SK-N-SH treated with all-trans-retinoic acid at 6 μM for 48 hours (cell line): ENCODE measurements around the gene P4HTM.

Experiments
- ARNTL ChIP-seq: fragments of 450-650 bp; formaldehyde crosslinking; IDR thresholded peaks from 2 replicates; pipeline ENCODE4 v1.5.0; 2020; ENCODE audit warnings: low read depth, mild to moderate bottlenecking, moderate library complexity, borderline replicate concordance
- BACH2 ChIP-seq: fragments of 250-450 bp; sonication (Bioruptor Pico); IDR thresholded peaks from 2 replicates; pipeline ENCODE4 v1.9.0; 2021; ENCODE audit warnings: mild to moderate bottlenecking, borderline replicate concordance
- CREB5 ChIP-seq: fragments of 250-450 bp; sonication (Bioruptor Pico); IDR thresholded peaks from 2 replicates; pipeline ENCODE4 v1.5.1; 2020; ENCODE audit warnings: low read depth, mild to moderate bottlenecking, moderate library complexity
- PATZ1 ChIP-seq: fragments of 250-450 bp; sonication (Bioruptor Pico); IDR thresholded peaks from 2 replicates; pipeline ENCODE4 v1.8.0; 2020; ENCODE audit warnings: mild to moderate bottlenecking, moderate library complexity, borderline replicate concordance
- PPARA ChIP-seq: fragments of 250-450 bp; sonication (Bioruptor Pico); IDR thresholded peaks from 2 replicates; pipeline ENCODE4 v1.5.0; 2020; ENCODE audit warnings: mild to moderate bottlenecking, borderline replicate concordance
- TCF4 ChIP-seq: fragments of 250-450 bp; sonication (Bioruptor Pico); IDR thresholded peaks from 2 replicates; pipeline ENCODE4 v1.8.0; 2021; ENCODE audit warnings: mild to moderate bottlenecking, moderate library complexity, borderline replicate concordance
- TOX ChIP-seq: fragments of 250-450 bp; sonication (Bioruptor Pico); IDR thresholded peaks from 2 replicates; pipeline ENCODE4 v1.8.0; 2021; ENCODE audit warnings: mild to moderate bottlenecking, moderate library complexity, borderline replicate concordance
- TSHZ2 ChIP-seq: fragments of 250-450 bp; sonication (Bioruptor Pico); IDR thresholded peaks from 2 replicates; pipeline ENCODE4 v1.5.0; 2020; ENCODE audit warnings: mild to moderate bottlenecking, moderate library complexity
- ZFP30 ChIP-seq: fragments of 450-650 bp; formaldehyde crosslinking; IDR thresholded peaks from 2 replicates; pipeline ENCODE4 v1.5.0; 2022; ENCODE audit warnings: mild to moderate bottlenecking, moderate library complexity
- TF ChIP-seq, protein P1 (sequence below): fragments of 250-450 bp; sonication (Bioruptor Pico); IDR thresholded peaks from 2 replicates; pipeline ENCODE4 v1.5.1; 2021; ENCODE audit warnings: mild to moderate bottlenecking, moderate library complexity

DNA sequence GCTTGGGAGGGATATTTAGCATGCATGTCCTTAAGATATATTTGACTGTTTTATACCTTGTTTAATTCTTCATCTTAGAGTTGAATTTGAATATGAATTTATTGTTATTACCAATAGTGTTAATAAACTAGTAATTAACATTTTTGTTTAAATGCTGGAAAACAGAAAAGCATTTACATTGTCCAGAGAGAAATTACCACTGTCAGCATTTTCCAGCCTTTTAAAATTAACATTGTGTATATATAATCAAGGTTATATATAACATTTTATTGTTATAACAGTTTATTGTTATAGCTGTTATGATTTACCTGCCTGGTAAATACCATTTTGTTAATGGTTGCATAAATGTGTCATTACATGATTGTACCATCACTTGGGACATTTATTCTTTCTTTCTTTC lies 8.0 kb upstream of the P4HTM start:
- TF ChIP-seq PATZ1 (CRISPR knock-in tag) (no peak), BACH2 (no peak), TOX (CRISPR knock-in tag) (no peak), TCF4 (CRISPR knock-in tag) (no peak), CREB5 (no peak), ARNTL (CRISPR knock-in tag) (no peak), PPARA (no peak), ZFP30 (CRISPR knock-in tag) (no peak), TSHZ2 (no peak)
- TF ChIP-seq, protein P1, sequence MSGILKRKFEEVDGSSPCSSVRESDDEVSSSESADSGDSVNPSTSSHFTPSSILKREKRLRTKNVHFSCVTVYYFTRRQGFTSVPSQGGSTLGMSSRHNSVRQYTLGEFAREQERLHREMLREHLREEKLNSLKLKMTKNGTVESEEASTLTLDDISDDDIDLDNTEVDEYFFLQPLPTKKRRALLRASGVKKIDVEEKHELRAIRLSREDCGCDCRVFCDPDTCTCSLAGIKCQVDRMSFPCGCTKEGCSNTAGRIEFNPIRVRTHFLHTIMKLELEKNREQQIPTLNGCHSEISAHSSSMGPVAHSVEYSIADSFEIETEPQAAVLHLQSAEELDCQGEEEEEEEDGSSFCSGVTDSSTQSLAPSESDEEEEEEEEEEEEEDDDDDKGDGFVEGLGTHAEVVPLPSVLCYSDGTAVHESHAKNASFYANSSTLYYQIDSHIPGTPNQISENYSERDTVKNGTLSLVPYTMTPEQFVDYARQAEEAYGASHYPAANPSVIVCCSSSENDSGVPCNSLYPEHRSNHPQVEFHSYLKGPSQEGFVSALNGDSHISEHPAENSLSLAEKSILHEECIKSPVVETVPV: no peak
